DMS79 treated with DMSO at 0.1 percent for 48 hours (cell line): ENCODE results near the gene BLOC1S3.

Experiments
- DNase-seq: peaks from one replicate; lab custom pipeline; 2025; lab: John Stamatoyannopoulos, UW

The BLOC1S3 gene

DNA sequence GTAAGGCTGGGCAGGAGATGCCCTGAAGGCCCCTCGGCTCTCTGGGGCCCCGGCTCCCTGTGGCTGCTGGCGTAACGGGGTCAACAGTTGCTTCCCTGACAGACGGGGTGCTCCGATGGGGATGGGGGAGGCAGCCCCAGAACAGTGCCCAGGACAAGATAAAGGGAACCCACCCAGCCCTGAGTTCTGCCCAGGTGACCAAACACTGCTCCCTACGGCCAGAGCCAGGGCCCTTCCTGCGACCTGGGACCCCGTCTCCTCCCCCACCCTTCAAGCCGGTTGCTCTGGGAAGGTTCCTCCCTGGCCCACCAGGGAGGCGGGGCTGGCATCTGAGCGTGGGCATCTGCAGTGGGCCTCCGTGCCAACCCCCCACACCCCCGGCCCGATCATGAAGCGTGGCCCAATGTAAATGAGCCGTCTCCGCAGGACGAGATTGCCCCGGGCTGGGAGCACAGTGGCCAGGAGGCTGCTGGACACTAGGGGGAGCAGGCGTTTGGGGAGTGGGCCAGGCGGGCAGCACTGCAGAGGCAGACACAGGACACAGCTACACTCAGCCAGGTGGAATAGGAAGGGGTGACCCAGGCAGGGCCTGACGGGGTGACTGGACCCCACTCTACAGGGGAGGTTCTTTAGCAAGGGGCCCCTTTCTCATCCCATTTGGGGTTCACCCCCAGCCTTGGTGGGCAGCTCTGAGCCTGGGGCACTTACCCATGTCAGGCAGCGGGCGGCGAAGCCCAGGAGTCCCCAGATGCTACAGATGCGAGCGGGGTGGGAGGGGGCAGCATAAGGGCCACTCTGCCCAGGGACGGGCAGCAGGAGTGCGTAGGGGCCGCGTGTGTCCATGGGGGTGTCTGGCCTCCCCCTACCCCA, 16.6 kb upstream of the BLOC1S3 start:
- no peak for DNase-seq

DNA sequence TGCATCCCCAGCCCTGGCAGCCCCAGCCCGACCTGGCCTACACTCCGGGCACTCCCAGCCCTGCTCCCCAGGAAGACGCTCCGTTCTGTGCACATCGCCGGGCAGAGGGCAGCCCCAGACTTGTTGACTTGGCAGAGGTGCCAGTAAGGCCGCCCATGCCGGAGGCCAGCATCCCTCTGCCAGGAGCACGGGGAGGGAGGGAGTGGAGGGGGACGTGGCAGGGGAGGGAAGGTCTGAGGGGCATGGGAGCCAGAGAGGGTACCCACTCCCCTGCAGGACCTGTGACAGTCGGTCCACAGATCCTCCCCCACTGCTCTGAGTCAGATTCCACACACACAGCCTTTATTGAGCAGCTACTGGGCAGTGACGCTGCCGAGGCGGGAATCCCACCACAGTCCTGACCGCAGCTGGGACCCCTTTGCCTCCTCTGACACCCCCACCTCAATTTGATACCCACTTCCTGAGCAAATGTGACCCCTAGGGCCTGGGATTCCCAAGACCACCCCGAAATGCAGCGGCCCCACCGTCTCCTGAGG, 15.9 kb upstream of the BLOC1S3 start:
- DNase-seq = peak; percentile 26

DNA sequence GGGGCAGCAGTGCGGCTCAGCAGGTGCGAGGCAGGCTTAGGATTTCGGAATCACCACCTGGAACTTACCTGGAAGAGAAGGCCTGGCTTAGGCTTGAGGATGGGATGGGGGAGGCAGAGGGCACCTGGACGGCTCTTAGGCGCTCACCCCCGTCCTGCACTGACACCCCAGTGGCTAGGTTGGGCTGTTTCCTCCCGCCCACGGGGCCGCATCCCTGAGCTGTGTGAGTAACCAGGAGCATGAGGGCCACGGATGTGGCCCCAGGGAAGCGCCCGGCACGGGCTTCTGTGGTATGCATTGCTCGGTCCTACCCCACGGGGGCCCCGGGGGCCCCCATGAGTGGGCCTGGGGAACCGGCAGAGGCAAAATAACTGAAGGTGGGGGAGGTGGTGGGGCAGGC, 15.4 kb upstream of the BLOC1S3 start:
- DNase-seq = no peak

DNA sequence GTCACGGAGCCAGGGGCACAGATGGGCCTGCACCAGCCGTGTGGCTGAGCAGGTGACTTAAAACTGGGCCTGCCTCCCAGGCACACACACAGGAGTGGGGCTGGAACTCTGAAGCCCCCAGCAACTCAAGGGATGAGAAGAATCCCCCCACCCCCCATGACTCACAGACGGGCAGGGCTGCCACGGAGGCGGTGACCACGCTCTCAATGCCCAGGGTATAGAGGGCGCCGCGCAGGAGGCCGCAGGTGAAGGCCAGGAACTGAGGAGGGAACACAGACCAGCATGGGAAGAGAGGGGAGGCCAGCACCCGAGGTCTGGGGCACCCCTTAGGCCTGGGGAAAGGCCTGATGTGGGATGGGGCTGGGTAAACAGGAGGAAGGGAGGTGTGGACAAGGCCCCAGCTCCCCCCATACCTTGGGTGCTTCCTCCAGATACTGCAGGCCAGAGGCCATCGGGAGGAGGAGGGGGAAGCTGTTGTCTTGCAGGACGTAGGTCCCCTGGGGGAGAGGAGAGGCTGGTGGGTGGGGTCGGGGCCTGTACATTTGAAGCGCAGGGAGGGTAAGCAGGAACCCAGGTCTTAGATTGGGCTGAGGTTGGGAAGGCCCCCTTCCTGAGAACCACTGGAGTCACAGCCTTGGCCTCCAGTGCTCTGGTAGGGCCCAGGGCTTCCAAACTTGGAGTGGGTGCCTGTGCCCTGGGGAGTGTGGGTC, 14.7 kb upstream of the BLOC1S3 start:
- DNase-seq = no peak

DNA sequence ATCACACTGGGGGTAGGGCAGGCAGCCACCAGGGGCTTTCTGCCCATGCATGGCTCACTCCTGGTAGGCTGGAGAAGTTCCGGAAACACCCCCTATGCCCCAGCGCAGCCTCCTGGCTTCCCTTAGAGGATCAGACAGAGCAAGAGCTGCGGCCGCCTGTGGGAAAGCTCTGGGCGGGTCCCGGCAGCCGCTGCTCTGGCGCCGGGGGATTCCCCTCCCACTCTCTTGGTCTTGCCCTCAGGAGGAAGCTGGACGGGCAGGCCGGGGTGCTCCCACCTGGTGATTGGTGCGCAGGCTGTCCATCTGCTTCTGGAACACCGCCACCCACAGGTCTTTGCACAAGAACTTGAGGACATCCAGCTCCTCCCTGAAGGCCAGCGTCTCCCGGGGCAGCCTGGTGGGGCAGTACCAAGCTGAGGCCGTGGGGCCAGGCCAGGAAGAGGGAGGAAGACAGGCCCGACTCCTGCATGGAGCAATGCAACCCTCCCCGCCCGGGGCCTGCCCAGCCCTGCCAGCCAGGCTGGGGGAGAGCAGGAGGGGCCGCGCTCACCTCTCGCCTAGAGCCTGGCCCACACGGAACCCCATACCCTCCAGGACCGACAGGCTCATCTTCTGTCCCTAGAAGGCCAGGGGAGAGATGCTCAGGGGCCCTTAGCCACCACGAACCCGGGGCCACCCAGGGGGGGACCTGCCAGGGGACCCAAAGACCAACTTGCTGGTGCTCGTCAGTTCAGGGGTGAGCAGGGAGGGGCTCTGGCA, 13.8 kb upstream of the BLOC1S3 start:
- no peak for DNase-seq

DNA sequence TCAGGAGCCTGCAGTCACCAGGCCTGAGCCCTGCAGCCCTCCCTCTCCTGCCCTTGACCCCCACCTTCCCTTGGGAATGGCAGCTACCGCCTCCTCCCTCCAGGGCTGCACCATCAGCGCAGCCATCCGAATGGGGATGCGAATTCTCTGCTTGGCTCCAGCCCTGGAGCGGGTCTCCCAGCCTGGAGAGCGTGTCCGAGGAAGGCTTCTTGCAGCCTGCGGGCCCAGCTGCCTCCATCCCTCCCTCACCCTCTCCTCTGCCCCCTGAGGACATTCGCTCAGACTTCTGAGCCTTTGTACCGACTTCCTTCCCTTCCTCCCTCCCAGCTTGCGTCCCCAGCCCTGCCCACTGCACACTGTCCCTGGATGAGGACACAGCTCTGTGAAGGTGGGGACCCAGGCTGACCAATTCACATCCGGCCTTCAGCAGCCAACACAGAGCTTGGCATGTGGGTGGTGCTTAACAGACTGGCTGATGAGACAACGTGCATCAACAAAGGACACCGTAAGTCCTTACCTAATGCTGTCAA, 11.8 kb upstream of the BLOC1S3 start:
- DNase-seq = no peak

DNA sequence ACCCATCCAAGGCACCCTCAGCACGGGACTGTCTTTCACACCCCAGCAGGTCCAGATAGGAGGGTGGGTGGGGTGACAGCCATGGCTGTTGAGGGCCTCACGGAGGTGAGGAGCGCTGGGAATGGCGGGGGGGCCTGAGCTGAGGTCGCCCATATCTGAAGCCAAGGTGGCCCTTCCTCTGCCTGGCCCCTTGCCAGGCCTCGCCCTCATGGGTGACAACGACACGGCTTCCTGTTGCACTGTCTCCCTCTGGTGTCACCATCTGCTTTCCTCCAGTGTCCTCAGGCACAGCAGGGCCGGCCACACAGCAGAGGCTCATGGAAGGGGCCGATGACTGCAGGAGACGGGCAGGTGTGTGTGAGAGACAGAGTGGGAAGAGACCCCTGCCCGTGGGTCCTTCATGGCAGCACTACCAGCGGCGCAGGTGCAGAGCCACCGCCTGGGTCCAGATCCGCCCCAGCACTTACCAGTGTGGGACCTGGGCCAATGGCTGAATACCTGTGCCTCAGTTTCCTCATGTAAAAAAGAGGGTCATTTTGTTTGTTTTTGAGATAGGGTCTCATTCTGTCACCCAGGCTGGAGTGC, 9.7 kb upstream of the BLOC1S3 start:
- no peak for DNase-seq

DNA sequence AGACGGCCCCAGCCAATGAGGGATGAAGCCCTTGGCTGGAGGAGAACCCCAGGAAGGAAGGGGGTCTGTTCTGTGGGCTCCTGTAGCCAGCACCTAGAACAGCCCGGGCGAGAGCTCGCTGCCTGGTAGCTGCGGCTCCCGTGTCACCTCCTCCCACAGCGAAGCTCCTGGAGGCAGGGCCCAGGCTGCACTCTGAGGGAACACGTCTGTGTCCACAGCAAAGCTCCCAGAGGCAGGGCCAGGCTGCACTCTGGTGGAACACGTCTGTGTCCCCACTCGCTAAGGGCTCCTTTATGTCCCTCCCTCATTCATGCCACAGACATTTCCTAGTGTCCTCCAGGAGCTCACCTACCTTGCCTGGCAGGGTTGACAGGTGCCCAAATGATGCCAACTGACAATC, 9.0 kb upstream of the BLOC1S3 start:
- no peak for DNase-seq

DNA sequence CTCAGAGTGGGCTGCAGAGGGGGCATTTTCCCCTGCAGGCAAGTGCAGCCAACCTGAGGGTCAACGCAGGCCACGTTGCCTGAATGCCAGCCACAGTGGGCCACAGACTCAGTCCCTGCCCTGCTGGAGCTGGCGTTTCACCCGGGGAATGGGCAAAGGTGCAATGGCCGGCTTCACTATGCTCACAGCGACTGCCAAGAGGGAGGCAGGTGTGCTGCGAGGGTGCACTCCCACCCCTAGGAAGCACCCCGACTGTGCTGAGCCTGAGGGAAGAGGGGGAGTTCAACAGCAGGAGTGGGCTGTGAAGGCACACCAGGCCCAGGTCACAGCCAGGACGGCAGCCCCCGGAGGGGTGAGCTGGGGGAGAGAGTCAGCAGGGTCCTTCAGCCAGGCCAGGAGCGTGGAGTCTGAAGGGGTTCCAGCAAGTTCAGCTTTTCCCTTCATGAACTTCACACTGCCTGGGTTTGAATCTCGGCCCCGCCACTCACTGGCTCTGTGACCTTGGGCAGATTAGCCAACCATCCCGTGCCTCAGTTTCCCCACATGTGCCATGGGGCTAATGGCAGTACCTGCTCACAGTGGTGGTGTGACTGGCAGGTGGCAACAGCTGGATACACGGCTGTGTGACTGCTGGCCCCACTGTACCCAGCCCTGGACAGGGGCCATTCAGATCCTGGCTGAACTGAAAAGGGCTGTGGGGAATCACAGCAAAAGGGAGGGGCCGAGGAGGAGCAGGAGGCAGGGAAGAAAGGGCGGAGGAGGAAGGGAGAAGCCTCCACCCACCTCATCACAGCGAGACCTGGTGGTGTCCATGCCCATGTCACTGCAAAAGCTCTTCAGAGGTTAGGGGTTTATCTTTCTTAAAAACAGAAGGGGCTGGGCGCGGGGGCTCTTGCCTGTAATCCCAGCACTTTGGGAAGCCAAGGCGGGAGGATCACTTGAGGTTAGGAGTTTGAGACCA, 8.2 kb upstream of the BLOC1S3 start:
- no peak for DNase-seq

DNA sequence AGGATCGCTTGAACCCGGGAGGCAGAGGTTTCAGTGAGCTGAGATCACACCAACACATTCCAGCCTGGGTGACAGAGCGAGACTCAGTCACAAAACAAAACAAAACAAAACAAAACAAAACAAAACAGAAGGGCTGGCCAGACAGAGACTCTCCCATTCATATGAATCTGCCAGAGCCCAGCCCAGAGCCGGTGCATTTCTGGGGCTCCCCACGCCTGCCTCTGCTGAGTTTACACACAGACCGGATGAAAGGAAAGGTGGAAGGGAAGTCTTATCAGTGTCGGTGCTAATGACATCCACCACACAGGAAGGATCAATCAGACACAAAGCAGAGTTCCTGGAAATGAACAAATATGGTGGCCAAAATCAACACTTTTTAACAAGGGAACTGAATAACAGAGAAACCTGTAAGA, 7.4 kb upstream of the BLOC1S3 start:
- DNase-seq = no peak

DNA sequence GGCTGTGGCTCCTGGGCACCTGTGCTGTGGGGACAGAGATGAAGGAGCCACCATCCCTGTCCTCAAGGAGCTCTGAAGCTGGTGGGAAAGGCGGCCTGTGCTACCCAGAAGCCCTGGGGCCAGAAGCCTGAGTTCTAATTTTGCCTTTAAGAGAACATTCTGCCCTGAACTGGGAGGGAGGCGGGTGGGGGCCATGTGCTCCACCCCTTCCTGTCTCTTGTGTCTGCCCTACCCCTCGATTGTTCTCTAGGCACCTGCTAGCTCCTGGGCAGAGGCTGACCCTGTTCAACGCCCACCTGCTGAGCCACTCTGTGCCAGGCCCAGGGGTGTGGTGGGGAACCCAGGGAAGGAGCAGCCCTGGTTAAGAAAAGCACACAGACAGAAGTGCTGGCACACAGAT, 6.4 kb upstream of the BLOC1S3 start:
- no peak for DNase-seq

DNA sequence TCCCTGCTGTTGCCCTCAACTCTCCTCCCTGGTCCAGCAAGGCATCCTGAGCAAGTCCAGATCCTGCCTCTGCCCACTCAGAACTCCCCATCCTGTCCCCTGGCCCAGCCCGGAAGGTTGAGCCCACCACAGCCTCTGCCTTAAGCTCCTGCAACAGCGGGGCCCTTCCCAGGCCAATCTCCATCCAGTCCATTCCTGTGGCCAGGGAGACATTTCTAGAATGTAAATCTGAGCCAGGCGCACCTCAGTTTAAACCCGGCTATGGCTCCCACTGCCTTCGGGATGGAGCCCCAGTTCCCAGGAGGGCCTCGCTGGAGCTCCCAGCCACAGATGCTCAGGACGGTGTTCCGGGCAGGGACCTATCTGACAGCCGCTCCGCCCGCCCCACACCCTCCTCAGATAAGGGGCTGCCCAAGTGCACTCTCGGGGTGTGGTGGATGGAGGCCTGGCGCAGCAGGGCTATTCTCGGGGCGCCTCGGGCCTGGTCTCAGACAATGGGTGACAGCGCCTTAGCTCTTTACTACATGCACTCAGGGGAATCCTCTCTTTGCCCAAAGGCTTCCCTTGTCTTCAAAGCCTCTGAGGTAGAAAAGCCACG, 5.9 kb upstream of the BLOC1S3 start:
- no peak for DNase-seq

DNA sequence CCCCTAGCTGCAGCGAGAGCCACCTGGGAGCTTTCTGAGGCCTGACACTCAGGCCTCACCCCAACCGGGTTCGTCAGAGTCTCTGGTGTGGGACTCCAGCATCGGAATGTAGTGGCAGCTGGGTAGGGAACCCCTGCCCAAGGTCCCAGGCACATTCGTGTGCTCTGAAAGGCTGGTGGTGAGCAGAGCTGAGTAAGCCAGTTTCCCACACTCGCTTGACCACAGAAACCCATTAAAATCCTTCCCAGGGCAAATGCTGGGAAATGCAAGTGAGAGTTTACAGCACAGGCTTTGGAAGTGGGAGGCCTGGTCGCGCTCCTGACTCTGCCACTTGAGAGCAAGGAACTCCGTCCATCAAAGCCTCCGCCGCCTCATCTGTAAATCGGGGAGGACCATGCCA, 4.8 kb upstream of the BLOC1S3 start:
- no peak for DNase-seq

DNA sequence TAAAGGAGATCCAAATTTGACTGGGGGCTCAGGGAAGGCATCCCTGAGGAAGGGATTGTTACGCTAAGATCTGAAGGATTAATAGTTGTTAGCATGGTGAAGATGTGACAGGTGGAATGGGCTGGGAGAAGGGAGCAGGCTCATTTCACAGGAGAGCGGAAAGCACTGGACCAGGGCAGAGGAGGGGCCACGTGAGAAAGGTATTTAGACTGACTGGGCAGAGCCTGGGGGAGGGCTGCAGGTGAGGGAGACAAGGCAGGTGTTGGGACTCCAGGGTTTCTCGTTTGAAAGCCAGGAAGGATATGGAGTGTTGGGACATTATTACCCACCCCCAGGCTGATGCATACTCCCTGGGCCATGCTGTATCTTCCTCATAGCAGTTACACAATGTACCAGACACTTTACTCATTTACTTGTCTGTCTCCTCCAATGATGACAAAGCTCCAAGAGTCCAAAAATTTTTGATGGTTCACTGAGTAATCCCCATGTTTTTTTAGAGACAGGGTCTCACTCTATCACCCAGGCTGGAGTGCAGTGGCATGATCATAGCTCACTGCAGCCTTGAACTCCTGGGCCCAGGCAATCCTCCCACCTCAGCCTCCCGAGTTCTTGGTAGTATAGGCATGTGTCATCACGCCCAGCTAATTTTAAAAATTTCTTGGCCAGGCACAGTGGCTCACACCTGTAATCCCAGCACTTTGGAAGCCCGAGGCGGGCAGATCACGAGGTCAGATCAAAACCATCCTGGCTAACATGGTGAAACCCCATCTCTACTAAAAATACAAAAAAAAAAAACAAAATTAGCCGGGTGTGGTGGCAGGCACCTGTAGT, 2.9 kb upstream of the BLOC1S3 start:
- peak; percentile 16 for DNase-seq

DNA sequence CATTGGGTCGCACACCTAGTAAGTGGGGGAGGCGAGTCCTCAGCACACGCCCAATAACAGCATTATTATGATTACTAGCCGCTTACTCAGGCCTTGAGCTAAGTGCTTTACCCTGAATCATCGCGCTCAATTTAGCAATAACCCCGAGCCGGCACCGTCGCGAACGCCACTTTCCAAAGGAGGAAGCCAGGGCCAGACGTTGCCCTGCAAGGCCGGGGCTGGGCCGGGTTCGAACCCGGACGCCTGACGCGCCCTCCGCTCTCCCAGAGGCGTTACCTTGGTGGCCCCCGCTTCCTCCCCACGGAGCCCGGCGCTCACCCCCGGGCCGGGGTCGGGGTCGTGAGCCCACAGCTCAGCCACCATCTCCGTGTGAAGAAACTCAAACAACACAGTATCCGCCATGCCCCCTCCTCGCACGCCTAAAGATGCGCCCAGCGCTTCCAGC, 745 bp upstream of the BLOC1S3 start, which contains the start of gene TRAPPC6A:
TRAPPC6A (minus strand) TSS at position 421 of the 445 bp plus-strand sequence; CDS start at position 402, 19 bp downstream.
- peak; percentile 35 for DNase-seq

DNA sequence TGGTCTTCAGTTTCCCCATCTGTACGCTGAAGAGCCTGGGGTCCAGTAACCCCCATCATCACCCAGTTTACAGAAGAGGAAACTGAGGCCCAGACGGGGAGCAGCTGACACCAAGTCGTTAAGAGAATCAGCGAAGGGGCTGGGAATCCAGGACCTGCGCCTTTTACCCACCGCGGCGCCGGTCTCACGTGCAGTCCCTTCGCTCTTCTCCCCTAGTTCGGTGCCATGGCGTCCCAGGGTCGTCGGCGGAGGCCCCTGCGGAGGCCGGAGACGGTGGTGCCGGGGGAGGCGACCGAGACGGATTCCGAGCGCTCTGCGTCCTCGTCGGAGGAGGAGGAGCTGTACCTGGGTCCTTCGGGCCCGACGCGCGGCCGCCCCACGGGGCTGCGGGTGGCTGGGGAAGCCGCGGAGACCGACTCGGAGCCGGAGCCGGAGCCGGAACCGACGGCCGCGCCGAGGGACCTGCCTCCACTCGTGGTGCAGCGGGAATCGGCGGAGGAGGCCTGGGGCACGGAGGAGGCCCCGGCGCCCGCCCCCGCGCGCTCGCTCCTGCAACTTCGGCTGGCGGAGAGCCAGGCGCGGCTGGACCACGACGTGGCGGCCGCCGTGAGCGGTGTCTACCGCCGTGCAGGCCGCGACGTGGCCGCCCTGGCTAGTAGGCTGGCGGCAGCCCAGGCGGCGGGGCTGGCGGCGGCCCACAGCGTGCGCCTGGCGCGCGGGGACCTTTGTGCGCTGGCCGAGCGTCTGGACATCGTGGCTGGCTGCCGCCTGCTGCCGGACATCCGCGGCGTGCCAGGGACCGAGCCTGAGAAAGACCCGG, 698 bp downstream of the BLOC1S3 start:
- no peak for DNase-seq

DNA sequence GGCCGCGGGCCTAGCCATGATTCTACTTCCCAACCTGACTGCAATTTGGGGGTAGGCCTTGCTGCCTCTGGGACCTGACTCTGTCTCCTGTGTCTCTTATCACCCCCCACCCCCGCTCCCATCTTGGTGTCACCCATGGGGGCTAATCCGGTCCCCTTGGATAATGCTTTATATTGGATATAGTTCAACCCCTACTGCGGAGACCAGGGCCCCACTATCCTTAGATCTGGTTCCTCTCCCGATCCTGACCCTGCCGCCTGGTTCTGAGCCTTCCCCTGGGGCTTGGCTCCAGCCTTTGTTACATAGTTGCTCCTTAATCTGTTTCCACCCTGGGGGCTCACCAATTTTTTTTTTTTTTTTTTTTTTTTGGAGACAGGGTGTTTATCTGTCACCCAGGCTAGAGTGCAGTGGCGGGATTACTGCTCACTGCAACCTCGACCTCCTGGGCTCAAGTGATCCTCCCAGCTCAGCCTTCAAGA, 1.3 kb downstream of the BLOC1S3 start:
- DNase-seq = no peak

DNA sequence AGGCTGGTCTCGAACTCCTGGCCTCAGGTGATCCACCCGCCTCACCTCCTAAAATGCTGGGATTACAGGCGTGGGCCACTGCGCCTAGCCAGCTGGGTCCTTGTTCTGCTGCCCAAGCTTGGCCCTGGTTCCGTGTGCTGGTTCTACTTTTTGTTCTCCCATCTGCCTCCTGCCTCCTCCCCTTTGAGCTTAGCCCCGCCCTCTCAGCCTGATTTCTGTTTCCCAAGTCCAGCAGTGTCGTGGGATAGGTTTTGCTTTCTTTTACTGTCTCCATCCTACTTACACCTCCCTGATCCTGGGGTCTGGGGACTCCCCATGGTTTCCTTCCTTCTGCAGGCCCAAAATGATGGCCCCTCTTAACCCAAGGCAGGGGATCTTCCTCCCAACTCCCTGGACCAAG, 2.4 kb downstream of the BLOC1S3 start:
- DNase-seq = no peak
